Fibroblast of lung (primary cell): ENCODE data around the gene GRAP. TPM values are rescaled to one million over a fixed set of nuclear protein-coding genes. Genes with fewer than 3 reads are reported as not detected.

Experiments used
- DNase-seq, 2 donors: peaks; one replicate each; pipeline versions ENCODE4 v3.0.0 to v3.0.0-alpha.2; 2010; ENCODE audit warnings: low read depth in 2 of 2
- H2AFZ ChIP-seq: 2 replicates; pipeline ENCODE4 v1.5.1; 2012; ENCODE audit warnings: low read length, control low read depth, inconsistent platforms
- H3K27ac ChIP-seq: 2 replicates; pipeline ENCODE4 v1.5.1; 2011; ENCODE audit warnings: low read length, control low read depth; ENCODE audit not compliant: insufficient read depth
- H3K27me3 ChIP-seq: 2 replicates; pipeline ENCODE4 v1.5.1; 2011; ENCODE audit warnings: mild to moderate bottlenecking, low read length; ENCODE audit not compliant: control insufficient read depth, insufficient read depth
- H3K36me3 ChIP-seq: 2 replicates; pipeline ENCODE4 v1.5.1; 2011; ENCODE audit warnings: low read length; ENCODE audit not compliant: control insufficient read depth, insufficient read depth
- H3K4me1 ChIP-seq: 2 replicates; pipeline ENCODE4 v1.5.1; 2011; ENCODE audit warnings: low read length; ENCODE audit not compliant: control insufficient read depth, insufficient read depth; ENCODE audit errors: extremely low read depth
- H3K4me2 ChIP-seq: 2 replicates; pipeline ENCODE4 v1.5.1; 2011; ENCODE audit warnings: low read length, control low read depth; ENCODE audit not compliant: insufficient read depth; ENCODE audit errors: extremely low read depth
- H3K4me3 ChIP-seq, 4 experiments: fragments of 200-600 bp in 1 of 4; sonication (generic) in 1 of 4; replicated peaks in 1 of 4; 2 replicates each; pipeline ENCODE4 v1.5.1; 2011 to 2016; ENCODE audit warnings: low read length in 4 of 4, low read depth in 3 of 4, mild to moderate bottlenecking in 3 of 4, control low read depth in 2 of 4, inconsistent platforms in 1 of 4, mixed read lengths in 1 of 4; ENCODE audit not compliant: insufficient read depth in 1 of 4; ENCODE audit errors: control extremely low read depth in 1 of 4
- H3K79me2 ChIP-seq: 2 replicates; pipeline ENCODE4 v1.5.1; 2012; ENCODE audit warnings: mild to moderate bottlenecking, low read length, inconsistent platforms; ENCODE audit not compliant: control insufficient read depth, insufficient read depth
- H3K9ac ChIP-seq: 2 replicates; pipeline ENCODE4 v1.5.1; 2011; ENCODE audit warnings: mild to moderate bottlenecking, low read length, control low read depth; ENCODE audit not compliant: insufficient read depth
- H3K9me3 ChIP-seq: 2 replicates; pipeline ENCODE4 v1.5.1; 2012; ENCODE audit warnings: low read depth, low read length; ENCODE audit not compliant: control insufficient read depth, insufficient read depth
- H4K20me1 ChIP-seq: 2 replicates; pipeline ENCODE4 v1.5.1; 2011; ENCODE audit warnings: low read length; ENCODE audit not compliant: control insufficient read depth, insufficient read depth; ENCODE audit errors: extremely low read depth
- CTCF ChIP-seq, 2 donors: IDR thresholded peaks in 1 of 2; conservative IDR thresholded peaks in 1 of 2; 1 replicate in 1 of 2; 2 replicates in 1 of 2; pipeline ENCODE4 v1.5.1; 2011 to 2012; ENCODE audit warnings: low read length in 2 of 2, control low read depth in 1 of 2, inconsistent platforms in 1 of 2, low read depth in 1 of 2, mild to moderate bottlenecking in 1 of 2
- EZH2 ChIP-seq: IDR thresholded peaks from 2 replicates; pipeline ENCODE4 v1.5.1; 2012; ENCODE audit warnings: low read length, control low read depth, mild to moderate bottlenecking; ENCODE audit errors: missing control alignments
- polyA plus RNA-seq, 2 donors: library from polyadenylated mRNA; depleted of rRNA in 1 of 2; stranded (reverse) in 1 of 2; unstranded in 1 of 2; fragments of >200 nt; gene quantifications; 2 replicates each; pipeline ENCODE4 v1.2.1, GENCODE V29; 2011 to 2012; ENCODE audit warnings: missing spikeins in 1 of 2
- total RNA-seq: library from RNA; depleted of rRNA; stranded (reverse); fragments of >200 nt; gene quantifications from 2 replicates; pipeline ENCODE4 v1.2.1, GENCODE V29; 2014

The GRAP gene
- total and polyA plus RNA-seq, 2 donors (not counting 1 experiment from before 2014, with no cell fraction given): 0.10 TPM; not detected in 1

GRCh38 chr17:18977646-18978045 is 69.1 kb downstream of the GRAP start:
- Histone ChIP-seq H3K4me1 (peaks cover 16% of the 10 kb centered on the region), H3K9me3 (no peaks in the 10 kb centered on the region), H3K9ac (no peak overlapping the region), H3K36me3 (peaks cover 8% of the 10 kb centered on the region), H3K79me2 (no peaks in the 10 kb centered on the region), H4K20me1 (no peaks in the 10 kb centered on the region), H3K4me2 (no peak overlapping the region), H3K4me3 (no peak overlapping the region), H3K27ac (no peak overlapping the region), H2AFZ (no peak overlapping the region), H3K27me3 (no peaks in the 10 kb centered on the region)
- no peak for DNase-seq
- no peak for TF ChIP-seq CTCF (conservative IDR thresholded peaks at IDR 0.05 in 1 of 2, IDR thresholded peaks at IDR 0.05 in 1 of 2; ENCODE audit: low read depth in 1 of 2, low read length in 2 of 2)
- no peak for TF ChIP-seq EZH2

DNA sequence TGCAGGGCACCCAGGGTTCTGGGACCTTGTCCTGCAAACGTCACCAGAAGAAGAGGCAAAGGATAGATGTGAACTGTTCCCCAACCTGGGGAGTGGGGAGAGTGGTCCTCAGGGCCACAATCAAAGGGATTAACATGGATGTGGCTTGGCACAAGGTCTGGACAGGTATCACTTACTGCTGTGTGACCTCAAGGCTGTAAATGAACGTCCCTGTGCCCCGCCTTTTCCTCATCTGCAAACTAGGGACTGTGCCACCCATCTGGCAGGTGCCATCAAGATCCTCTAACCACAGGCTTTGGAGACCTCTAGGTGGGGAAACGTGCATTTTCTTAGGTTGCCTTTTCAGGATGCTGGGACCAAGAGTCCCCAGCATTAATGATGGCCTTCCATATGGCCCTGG is 69.7 kb downstream of the GRAP start:
- H3K4me2 ChIP-seq: no peak overlapping the region
- H2AFZ ChIP-seq: no peak overlapping the region
- H3K4me3 ChIP-seq: no peak overlapping the region
- H3K9ac ChIP-seq: no peak overlapping the region
- no peak for DNase-seq
- H3K27me3 ChIP-seq: no peaks in the 10 kb centered on the region
- H3K36me3 ChIP-seq: peaks cover 8% of the 10 kb centered on the region
- H3K27ac ChIP-seq: no peak overlapping the region
- H4K20me1 ChIP-seq: no peaks in the 10 kb centered on the region
- H3K9me3 ChIP-seq: no peaks in the 10 kb centered on the region
- H3K79me2 ChIP-seq: no peaks in the 10 kb centered on the region
- TF ChIP-seq CTCF (conservative IDR thresholded peaks at IDR 0.05 in 1 of 2, IDR thresholded peaks at IDR 0.05 in 1 of 2; ENCODE audit: low read depth in 1 of 2, low read length in 2 of 2): no peak
- TF ChIP-seq EZH2: no peak
- H3K4me1 ChIP-seq: peaks cover 11% of the 10 kb centered on the region

DNA sequence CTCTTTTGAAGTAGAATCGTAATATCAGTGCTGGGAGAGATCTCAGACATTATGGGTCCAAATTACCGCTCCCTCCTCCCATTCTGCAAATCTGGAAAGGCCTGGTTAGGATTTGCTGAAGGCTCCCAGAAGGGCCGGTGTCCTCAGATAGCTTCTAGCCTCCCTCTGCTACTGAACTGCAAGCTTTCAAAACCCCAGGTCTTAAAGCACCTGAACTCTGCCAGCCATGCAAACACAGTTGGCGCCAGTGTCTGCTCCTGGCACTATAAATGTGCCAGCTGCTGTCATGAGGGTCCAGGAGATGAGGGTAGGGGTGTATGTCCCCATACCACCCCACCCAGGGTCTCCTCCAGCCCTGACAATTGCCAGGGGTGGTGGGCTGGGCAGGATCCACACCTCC is 70.6 kb downstream of the GRAP start:
- Histone ChIP-seq H3K9ac (no peak overlapping the region), H3K27me3 (no peaks in the 10 kb centered on the region), H3K79me2 (no peaks in the 10 kb centered on the region), H3K4me2 (no peak overlapping the region), H3K4me1 (peaks cover 3% of the 10 kb centered on the region), H3K36me3 (peaks cover 10% of the 10 kb centered on the region), H4K20me1 (no peaks in the 10 kb centered on the region), H3K4me3 (no peak overlapping the region), H3K27ac (no peak overlapping the region), H3K9me3 (no peaks in the 10 kb centered on the region), H2AFZ (no peak overlapping the region)
- no peak for TF ChIP-seq CTCF (conservative IDR thresholded peaks at IDR 0.05 in 1 of 2, IDR thresholded peaks at IDR 0.05 in 1 of 2; ENCODE audit: low read depth in 1 of 2, low read length in 2 of 2)
- TF ChIP-seq EZH2: no peak
- no peak for DNase-seq
